ENCODE measurements around the gene GAN.

Gene GAN

DNA sequence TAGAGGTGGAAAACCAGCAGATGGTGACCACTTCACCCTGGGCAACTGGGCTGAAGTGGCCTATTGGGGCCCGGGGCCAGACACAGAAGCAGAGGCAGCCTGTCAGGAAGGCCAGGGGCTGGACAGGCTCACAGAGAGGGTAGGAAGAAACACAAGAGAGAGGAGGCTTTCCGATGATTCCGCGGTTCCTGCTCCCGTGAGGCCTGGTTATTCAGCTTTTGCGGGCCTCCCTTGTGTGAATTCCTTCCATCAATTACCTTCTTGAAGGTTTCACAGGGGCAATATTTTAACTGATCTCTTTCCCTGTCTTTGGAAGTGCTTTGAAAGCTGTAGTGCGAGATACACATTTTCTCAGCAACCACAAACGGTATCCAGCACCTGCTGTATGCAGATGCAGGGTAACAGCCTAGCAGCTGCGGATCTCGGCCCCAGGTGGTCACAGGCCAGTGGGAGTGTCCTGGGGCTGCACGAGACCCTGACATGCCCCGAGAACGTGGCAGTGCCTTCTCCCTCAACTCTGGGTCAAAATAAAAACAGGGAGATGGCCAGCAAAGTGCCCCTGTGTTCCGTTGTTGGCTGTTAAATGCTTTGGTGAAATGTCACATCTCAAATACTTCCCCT is 118.3 kb downstream of the GAN start:
- DNase-seq, result no peak

DNA sequence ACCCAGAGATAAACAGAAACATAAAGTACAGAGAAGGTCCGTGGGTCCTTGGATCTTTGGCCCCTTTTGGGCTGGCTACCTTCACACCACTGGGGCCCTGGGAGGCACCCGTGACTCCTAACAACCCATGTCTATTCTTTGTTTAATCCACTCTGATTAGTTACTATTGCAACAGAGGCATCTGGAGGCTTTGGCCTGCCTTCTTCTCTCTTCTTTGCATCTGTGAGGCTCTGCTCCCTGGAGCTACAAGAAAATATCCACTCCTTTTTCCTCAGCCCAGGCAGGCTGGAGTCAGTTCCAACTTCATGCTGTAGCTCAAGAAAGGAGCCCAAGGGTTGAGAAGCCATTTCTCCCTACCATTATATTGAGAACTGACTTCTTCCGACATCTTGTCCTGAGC is 120.3 kb downstream of the GAN start:
- DNase-seq, result no peak

DNA sequence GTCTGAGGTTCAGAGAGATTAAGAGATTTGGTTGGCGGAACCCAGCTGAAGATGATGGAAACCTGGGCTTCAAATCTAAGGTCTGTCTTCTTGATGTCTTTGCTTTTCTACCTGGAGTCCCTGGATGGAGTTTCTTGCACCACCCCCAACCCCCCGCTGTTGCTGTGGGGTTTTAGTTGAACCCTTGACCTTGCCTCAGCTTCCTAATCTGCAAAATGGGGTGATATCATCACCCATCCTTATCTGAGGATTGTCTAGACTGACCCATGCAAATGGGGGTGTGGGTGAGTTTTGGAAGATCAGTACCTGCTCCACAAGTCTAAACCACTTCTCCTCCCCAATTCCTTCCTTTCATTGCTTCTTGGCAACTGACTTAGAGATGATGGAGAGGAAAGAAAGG is 120.8 kb downstream of the GAN start:
- no peak for DNase-seq

DNA sequence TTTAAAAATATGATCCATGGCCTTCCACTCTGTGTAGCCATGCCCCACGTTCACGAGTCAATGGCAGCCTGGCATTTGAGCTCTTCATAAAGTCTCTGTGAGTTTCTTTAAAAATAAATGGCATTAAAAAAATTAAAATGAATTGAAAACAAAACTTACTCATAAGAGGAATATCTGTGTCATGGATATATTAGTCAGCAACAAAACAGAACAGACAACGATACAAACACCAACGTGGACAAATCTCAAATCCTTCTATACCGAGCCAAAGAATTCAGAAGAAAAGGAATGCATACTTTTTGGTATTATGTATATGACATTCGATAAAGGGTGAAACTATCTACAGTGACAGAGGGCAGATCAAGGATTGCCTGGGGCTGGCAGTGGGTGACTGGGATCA is 121.6 kb downstream of the GAN start:
- DNase-seq, result no peak

DNA sequence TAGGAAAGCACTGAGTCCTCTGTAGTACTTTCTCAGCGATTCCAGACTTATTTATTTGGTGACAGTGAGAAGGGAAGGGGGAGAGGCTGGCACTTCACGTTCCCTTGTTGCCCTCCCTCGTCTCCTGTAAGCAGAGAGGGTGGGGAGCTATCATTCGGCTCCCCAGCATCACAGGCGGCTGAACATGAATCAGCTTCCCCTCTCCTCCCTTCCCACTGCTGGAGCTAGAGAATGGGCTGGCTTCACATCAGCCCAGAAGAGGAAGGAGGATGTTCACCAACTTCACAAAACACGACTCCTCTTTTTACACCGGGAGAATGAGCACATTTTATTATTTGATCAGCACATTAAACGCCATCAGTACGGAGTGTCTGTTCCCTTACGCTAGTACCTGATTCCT is 123.1 kb downstream of the GAN start:
- no peak for DNase-seq
